Suprapubic skin (tissue), 4 donors: ENCODE data around the gene SMYD3. TPM values are rescaled to one million over a fixed set of nuclear protein-coding genes. Genes with fewer than 3 reads are reported as not detected.

Source experiments
- DNase-seq, 2 donors: peaks; one replicate each; pipeline ENCODE4 v3.0.0-alpha.2; 2019; ENCODE audit warnings: low spot score in 2 of 2
- H3K27ac ChIP-seq: fragments of 200-600 bp; sonication (generic); one replicate; pipeline ENCODE4 v1.5.1; 2019
- H3K27me3 ChIP-seq: fragments of 200-600 bp; sonication (generic); one replicate; pipeline ENCODE4 v1.5.1; 2019
- H3K36me3 ChIP-seq: fragments of 200-600 bp; sonication (generic); one replicate; pipeline ENCODE4 v1.5.1; 2019
- H3K4me1 ChIP-seq: fragments of 200-600 bp; sonication (generic); one replicate; pipeline ENCODE4 v1.5.1; 2019
- H3K4me3 ChIP-seq: fragments of 200-600 bp; sonication (generic); one replicate; pipeline ENCODE4 v1.5.1; 2019; ENCODE audit warnings: mild to moderate bottlenecking
- H3K9me3 ChIP-seq: fragments of 200-600 bp; sonication (generic); one replicate; pipeline ENCODE4 v1.5.1; 2019
- CTCF ChIP-seq, 2 donors: fragments of 200-600 bp in 1 of 2; fragments of 450-650 bp in 1 of 2; sonication (generic) in 1 of 2; IDR thresholded peaks; one replicate each; pipeline ENCODE4 v1.5.1; 2016 to 2019; ENCODE audit warnings: antibody characterized with exemption in 2 of 2, mild to moderate bottlenecking in 1 of 2, moderate library complexity in 1 of 2
- EP300 ChIP-seq: sonication (generic); formaldehyde crosslinking; IDR thresholded peaks from one replicate; pipeline ENCODE4 v1.6.1; 2017; ENCODE audit warnings: antibody characterized with exemption
- POLR2A ChIP-seq, 2 donors: fragments of 450-650 bp; IDR thresholded peaks; one replicate each; pipeline ENCODE4 v1.6.1; 2017; ENCODE audit warnings: antibody characterized with exemption in 2 of 2, mild to moderate bottlenecking in 2 of 2, moderate library complexity in 2 of 2
- POLR2AphosphoS5 ChIP-seq, 3 donors: sonication (generic); formaldehyde crosslinking; IDR thresholded peaks; one replicate each; pipeline ENCODE4 v1.6.1; 2017; ENCODE audit warnings: antibody characterized with exemption in 3 of 3
- WGBS: methylation state at CpG from one replicate; pipeline ENCODE4 v1.1.5; 2018; 5-methylcytosine and 5-hydroxymethylcytosine counted together
- total RNA-seq, 4 donors: library from RNA; depleted of rRNA; stranded (reverse); fragments of >200 nt; gene quantifications; one replicate each; pipeline ENCODE4 v1.1.0, GENCODE V29; 2016

SMYD3 gene
- total RNA-seq, 4 donors from 2014 or later = 14.5 to 33.6 (median 18.9) TPM

DNA sequence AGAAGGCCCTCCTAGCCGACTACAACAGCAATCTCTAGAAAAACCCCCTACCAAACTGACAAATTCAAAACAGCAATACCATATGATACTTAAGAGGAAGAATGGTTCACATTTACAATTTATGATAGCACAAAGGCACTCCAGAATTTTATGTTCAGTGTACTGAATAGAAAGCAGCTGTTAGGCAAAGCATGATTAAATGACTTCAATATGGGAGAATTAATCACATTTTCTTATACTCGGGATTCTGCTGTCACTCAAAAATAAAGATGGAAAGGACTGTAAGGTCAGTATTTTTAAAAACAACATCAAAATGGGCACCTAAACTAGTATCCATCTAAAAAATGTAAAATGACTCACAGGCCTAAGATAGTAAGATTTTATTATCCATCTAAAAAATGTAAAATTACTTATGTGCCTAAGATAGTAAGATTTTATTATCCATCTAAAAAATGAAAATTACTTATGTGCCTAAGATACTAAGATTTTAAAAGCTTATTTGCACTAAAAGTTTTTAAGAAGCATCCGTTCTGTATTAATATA, 198.5 kb downstream of the SMYD3 start:
- no peak for TF ChIP-seq POLR2AphosphoS5 (IDR thresholded peaks at IDR 0.05)
- no peak for TF ChIP-seq POLR2A (IDR thresholded peaks at IDR 0.05)
- no peak for TF ChIP-seq CTCF (IDR thresholded peaks at IDR 0.05)
- no peak for TF ChIP-seq EP300
- no peak for DNase-seq
- H3K4me3 ChIP-seq = no peak overlapping the region
- H3K9me3 ChIP-seq = no peaks in the 10 kb centered on the region
- H3K27me3 ChIP-seq = no peaks in the 10 kb centered on the region
- 72% methylated on average over 3 of the region's 3 CpGs for whole genome bisulfite sequencing
- H3K27ac ChIP-seq = no peak overlapping the region
- no peaks in the 10 kb centered on the region for H3K4me1 ChIP-seq
- no peaks in the 10 kb centered on the region for H3K36me3 ChIP-seq

DNA sequence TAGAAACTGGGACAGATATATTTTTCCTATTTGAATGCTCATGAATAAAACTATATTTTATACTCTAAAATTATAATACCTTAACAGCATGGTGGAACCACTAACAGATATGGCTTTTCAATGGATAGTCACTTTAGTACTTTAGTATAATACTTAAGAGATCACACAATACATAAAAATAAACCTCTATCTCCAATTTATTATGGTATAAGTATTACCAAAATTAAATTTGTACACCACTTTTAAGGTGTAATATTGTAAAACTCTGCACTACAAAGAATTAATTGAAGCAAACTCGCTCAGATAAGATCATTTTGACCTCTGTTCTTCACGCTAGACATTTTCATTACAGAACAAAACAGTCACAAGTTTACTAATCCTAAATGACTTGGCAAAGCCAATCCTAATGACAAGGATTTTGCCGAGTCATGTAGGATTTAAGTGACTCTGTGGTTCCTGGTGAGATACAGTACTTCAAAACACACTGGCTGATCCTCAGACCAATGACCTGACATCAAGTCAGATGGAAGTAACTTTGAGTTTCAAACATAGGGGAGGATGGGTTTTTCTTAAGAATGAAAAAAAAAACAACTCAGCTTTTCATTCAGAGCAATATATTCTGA, 200.6 kb downstream of the SMYD3 start:
- TF ChIP-seq EP300 (no peak), CTCF (IDR thresholded peaks at IDR 0.05) (no peak), POLR2AphosphoS5 (IDR thresholded peaks at IDR 0.05) (no peak), POLR2A (IDR thresholded peaks at IDR 0.05) (no peak)
- Histone ChIP-seq H3K4me3 (no peak overlapping the region), H3K27ac (no peak overlapping the region), H3K9me3 (no peaks in the 10 kb centered on the region), H3K36me3 (no peaks in the 10 kb centered on the region), H3K4me1 (peaks cover 8% of the 10 kb centered on the region), H3K27me3 (no peaks in the 10 kb centered on the region)
- 59% methylated on average over 3 of the region's 3 CpGs for WGBS
- DNase-seq = no peak

DNA sequence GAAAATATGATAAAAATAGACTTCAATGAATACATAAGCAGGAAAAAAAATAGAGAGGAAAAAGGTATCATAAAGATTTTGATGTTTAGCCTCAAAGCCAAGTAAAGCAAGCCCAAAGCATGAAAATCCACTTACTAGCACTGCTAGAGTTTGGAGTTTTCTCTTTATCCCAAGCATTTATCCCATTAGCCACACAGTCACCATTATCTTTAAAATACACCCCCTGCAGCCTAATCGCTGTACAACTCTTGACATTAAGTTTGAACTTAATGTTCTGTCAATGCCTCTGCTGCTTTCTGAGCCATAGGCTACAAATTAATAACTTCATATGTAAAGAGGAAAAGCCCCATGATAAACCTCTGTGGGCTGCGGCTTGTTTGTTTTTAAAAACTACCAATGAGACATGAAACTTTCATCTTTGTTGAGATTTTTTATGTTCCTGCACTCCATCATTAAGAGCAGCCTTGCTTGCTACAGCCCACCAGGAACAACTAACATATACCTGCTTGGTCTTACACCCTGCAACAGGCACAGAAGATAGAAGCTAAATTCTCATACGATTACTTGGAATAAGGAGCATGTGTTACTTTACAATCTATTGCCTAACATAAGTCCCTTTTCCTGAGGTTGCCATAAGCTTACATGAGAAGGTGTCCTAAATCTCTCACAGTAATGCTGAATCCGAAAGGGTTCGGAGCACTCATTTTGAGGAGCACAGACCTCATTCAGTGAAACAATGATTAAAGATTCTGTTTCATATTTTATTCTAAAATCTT, 202.4 kb downstream of the SMYD3 start:
- Histone ChIP-seq H3K4me3 (no peak overlapping the region), H3K36me3 (no peaks in the 10 kb centered on the region), H3K4me1 (peaks cover 19% of the 10 kb centered on the region), H3K27me3 (no peaks in the 10 kb centered on the region), H3K9me3 (no peaks in the 10 kb centered on the region), H3K27ac (no peak overlapping the region)
- 93% methylated on average over 5 of the region's 5 CpGs for WGBS
- TF ChIP-seq POLR2A (IDR thresholded peaks at IDR 0.05) = no peak
- TF ChIP-seq CTCF (IDR thresholded peaks at IDR 0.05) = no peak
- no peak for TF ChIP-seq EP300
- TF ChIP-seq POLR2AphosphoS5 (IDR thresholded peaks at IDR 0.05) = no peak
- no peak for DNase-seq

GRCh38 chr1:246302711-246303317, 204.3 kb downstream of the SMYD3 start:
- no peaks in the 10 kb centered on the region for H3K9me3 ChIP-seq
- H3K27ac ChIP-seq = no peak overlapping the region
- H3K4me1 ChIP-seq = peaks cover 19% of the 10 kb centered on the region
- H3K27me3 ChIP-seq = no peaks in the 10 kb centered on the region
- no peak for DNase-seq
- no peak for TF ChIP-seq POLR2AphosphoS5 (IDR thresholded peaks at IDR 0.05)
- TF ChIP-seq POLR2A (IDR thresholded peaks at IDR 0.05) = no peak
- TF ChIP-seq CTCF (IDR thresholded peaks at IDR 0.05) = no peak
- TF ChIP-seq EP300 = no peak
- H3K4me3 ChIP-seq = no peak overlapping the region
- 96% methylated on average over 2 of the region's 2 CpGs for WGBS
- H3K36me3 ChIP-seq = no peaks in the 10 kb centered on the region

GRCh38 chr1:246302251-246302625, 204.8 kb downstream of the SMYD3 start:
- WGBS = 88% methylated on average over 1 of the region's 1 CpG
- no peaks in the 10 kb centered on the region for H3K9me3 ChIP-seq
- H3K4me1 ChIP-seq = peaks cover 19% of the 10 kb centered on the region
- H3K27me3 ChIP-seq = no peaks in the 10 kb centered on the region
- no peaks in the 10 kb centered on the region for H3K36me3 ChIP-seq
- TF ChIP-seq POLR2AphosphoS5 (IDR thresholded peaks at IDR 0.05) (no peak), POLR2A (IDR thresholded peaks at IDR 0.05) (no peak), CTCF (IDR thresholded peaks at IDR 0.05) (no peak), EP300 (no peak)
- no peak for DNase-seq
- no peak overlapping the region for H3K27ac ChIP-seq
- H3K4me3 ChIP-seq = no peak overlapping the region
